HEK293 (cell line): ENCODE results near the gene RIOK1.
A peak's percentile ranks its signal among the peaks of the same experiment; 100 is the strongest.

Experiments
- BCL6B ChIP-seq: fragments of 450-650 bp; formaldehyde crosslinking; IDR thresholded peaks from 2 replicates; pipeline ENCODE4 v1.5.1; 2017; ENCODE audit warnings: missing biosample characterization, missing genetic modification characterization
- CTCF ChIP-seq: fragments of 450-650 bp; formaldehyde crosslinking; IDR thresholded peaks from 2 replicates; pipeline ENCODE4 v1.5.1; 2016; ENCODE audit warnings: missing biosample characterization, missing genetic modification characterization
- GLI2 ChIP-seq: fragments of 450-650 bp; formaldehyde crosslinking; IDR thresholded peaks from 2 replicates; pipeline ENCODE4; 2017; ENCODE audit warnings: missing biosample characterization, missing genetic modification characterization, low read depth, borderline replicate concordance
- HOXC10 ChIP-seq: sonication (generic); formaldehyde crosslinking; IDR thresholded peaks from 2 replicates; pipeline ENCODE4 v1.8.1; 2023; ENCODE audit warnings: mild to moderate bottlenecking, missing genetic modification reagents
- KLF16 ChIP-seq: fragments of 450-650 bp; formaldehyde crosslinking; IDR thresholded peaks from 2 replicates; pipeline ENCODE4 v1.5.1; 2017; ENCODE audit warnings: missing biosample characterization, missing genetic modification characterization
- SETDB1 ChIP-seq: IDR thresholded peaks from one replicate; pipeline ENCODE4 v1.6.1; 2017; ENCODE audit warnings: mild to moderate bottlenecking, low read length, moderate library complexity, mixed read lengths; ENCODE audit not compliant: insufficient read length
- SP3 ChIP-seq: fragments of 450-650 bp; formaldehyde crosslinking; IDR thresholded peaks from 2 replicates; pipeline ENCODE4 v1.5.1; 2016; ENCODE audit warnings: missing biosample characterization, missing genetic modification characterization
- TCF7L2 ChIP-seq: IDR thresholded peaks from 2 replicates; pipeline ENCODE4 v1.6.1; 2011; ENCODE audit warnings: low read depth, mild to moderate bottlenecking, inconsistent platforms, low read length, moderate library complexity, borderline replicate concordance
- ZBTB48 ChIP-seq: fragments of 450-650 bp; formaldehyde crosslinking; IDR thresholded peaks from 2 replicates; pipeline ENCODE4 v1.5.1; 2016; ENCODE audit warnings: missing biosample characterization, missing genetic modification characterization
- ZBTB6 ChIP-seq: fragments of 450-650 bp; formaldehyde crosslinking; IDR thresholded peaks from 2 replicates; pipeline ENCODE4 v1.5.1; 2017; ENCODE audit warnings: missing biosample characterization, missing genetic modification characterization
- ZBTB7A ChIP-seq: fragments of 450-650 bp; formaldehyde crosslinking; IDR thresholded peaks from 2 replicates; pipeline ENCODE4 v1.5.1; 2016; ENCODE audit warnings: low read depth, missing biosample characterization, missing genetic modification characterization
- ZFP37 ChIP-seq: fragments of 450-650 bp; formaldehyde crosslinking; IDR thresholded peaks from 2 replicates; pipeline ENCODE4 v1.5.1; 2016; ENCODE audit warnings: missing biosample characterization, missing genetic modification characterization
- ZNF121 ChIP-seq: fragments of 450-650 bp; formaldehyde crosslinking; IDR thresholded peaks from 2 replicates; pipeline ENCODE4 v1.5.1; 2016; ENCODE audit warnings: missing biosample characterization, missing genetic modification characterization
- ZNF175 ChIP-seq: fragments of 450-650 bp; formaldehyde crosslinking; IDR thresholded peaks from 2 replicates; pipeline ENCODE4 v1.5.1; 2016; ENCODE audit warnings: missing biosample characterization, missing genetic modification characterization
- ZNF18 ChIP-seq: fragments of 450-650 bp; formaldehyde crosslinking; IDR thresholded peaks from 2 replicates; pipeline ENCODE4 v1.5.1; 2016; ENCODE audit warnings: missing biosample characterization, missing genetic modification characterization
- ZNF24 ChIP-seq: fragments of 450-650 bp; formaldehyde crosslinking; IDR thresholded peaks from 2 replicates; pipeline ENCODE4 v1.5.1; 2016; ENCODE audit warnings: missing biosample characterization, missing genetic modification characterization
- ZNF302 ChIP-seq: fragments of 450-650 bp; formaldehyde crosslinking; IDR thresholded peaks from 2 replicates; pipeline ENCODE4 v1.5.1; 2016; ENCODE audit warnings: missing biosample characterization, missing genetic modification characterization, low read depth
- ZNF354C ChIP-seq: fragments of 450-650 bp; formaldehyde crosslinking; IDR thresholded peaks from 2 replicates; pipeline ENCODE4 v1.5.1; 2016; ENCODE audit warnings: missing biosample characterization, missing genetic modification characterization, low read depth, borderline replicate concordance
- ZNF366 ChIP-seq: fragments of 450-650 bp; formaldehyde crosslinking; conservative IDR thresholded peaks from 2 replicates; pipeline ENCODE4 v1.5.1; 2016; ENCODE audit warnings: missing biosample characterization, missing genetic modification characterization
- ZNF391 ChIP-seq: fragments of 450-650 bp; formaldehyde crosslinking; IDR thresholded peaks from 2 replicates; pipeline ENCODE4 v1.5.1; 2016; ENCODE audit warnings: low read depth, missing biosample characterization, missing genetic modification characterization, borderline replicate concordance
- ZNF394 ChIP-seq: fragments of 450-650 bp; formaldehyde crosslinking; IDR thresholded peaks from 2 replicates; pipeline ENCODE4 v1.5.1; 2016; ENCODE audit warnings: missing biosample characterization, missing genetic modification characterization, mild to moderate bottlenecking, moderate library complexity, borderline replicate concordance
- ZNF518A ChIP-seq: fragments of 450-650 bp; formaldehyde crosslinking; conservative IDR thresholded peaks from 2 replicates; pipeline ENCODE4 v1.5.1; 2016; ENCODE audit warnings: low read depth, missing biosample characterization, missing genetic modification characterization
- ZNF626 ChIP-seq: fragments of 450-650 bp; sonication (Bioruptor Pico); formaldehyde crosslinking; IDR thresholded peaks from 2 replicates; pipeline ENCODE4 v1.5.1; 2018; ENCODE audit warnings: missing biosample characterization, missing genetic modification characterization, inconsistent platforms
- ZNF747 ChIP-seq: fragments of 450-650 bp; formaldehyde crosslinking; IDR thresholded peaks from 2 replicates; pipeline ENCODE4 v1.5.1; 2016; ENCODE audit warnings: missing biosample characterization, missing genetic modification characterization
- ZNF792 ChIP-seq: fragments of 450-650 bp; formaldehyde crosslinking; IDR thresholded peaks from 2 replicates; pipeline ENCODE4 v1.5.1; 2016; ENCODE audit warnings: missing biosample characterization, missing genetic modification characterization
- ZNF843 ChIP-seq: fragments of 450-650 bp; formaldehyde crosslinking; IDR thresholded peaks from 2 replicates; pipeline ENCODE4 v1.5.1; 2016; ENCODE audit warnings: missing biosample characterization, missing genetic modification characterization
- ZSCAN18 ChIP-seq: fragments of 450-650 bp; formaldehyde crosslinking; IDR thresholded peaks from 2 replicates; pipeline ENCODE4 v1.5.1; 2016; ENCODE audit warnings: missing biosample characterization, missing genetic modification characterization

Gene RIOK1

GRCh38 chr6:7389451-7390225 is at the start of gene RIOK1, which contains the start of gene CAGE1 (continued):
- TF ChIP-seq TCF7L2 = no peak
- TF ChIP-seq GLI2 = no peak
- peak; percentile 67 for TF ChIP-seq SP3 (tag by site-specific recombination)
- no peak for TF ChIP-seq ZNF391 (tag by site-specific recombination)
- TF ChIP-seq ZNF121 (tag by site-specific recombination) = no peak
- peak; percentile 81 for TF ChIP-seq ZNF518A (tag by site-specific recombination)
- TF ChIP-seq KLF16 = no peak; the same call in 1 of the 2 replicates
- peak; percentile 85 for TF ChIP-seq CTCF (tag by site-specific recombination)
- no peak for TF ChIP-seq HOXC10 (CRISPR knock-in tag)
- TF ChIP-seq ZNF747 (tag by site-specific recombination) = no peak
- TF ChIP-seq ZFP37 = peak; percentile 97; the same call in 1 of the 2 replicates
- no peak for TF ChIP-seq BCL6B (tag by site-specific recombination)
- no peak for TF ChIP-seq SETDB1
- TF ChIP-seq ZNF24 = 0 out of 2 replicates have a peak, but pooled peaks have one; percentile 20
- no peak for TF ChIP-seq ZNF354C
- TF ChIP-seq ZNF792 = no peak
- TF ChIP-seq ZNF394 (tag by site-specific recombination) = peak; percentile 48; the same call in 1 of the 2 replicates
- peak; percentile 78 for TF ChIP-seq ZBTB48 (tag by site-specific recombination)
- TF ChIP-seq ZNF302 = no peak
- no peak for TF ChIP-seq ZSCAN18 (tag by site-specific recombination)
- no peak for TF ChIP-seq ZBTB6 (tag by site-specific recombination)
- peak; percentile 32; the same call in 1 of the 2 replicates for TF ChIP-seq ZNF843 (tag by site-specific recombination)
- TF ChIP-seq ZNF18 = no peak
- TF ChIP-seq ZBTB7A = no peak
- TF ChIP-seq ZNF175 = no peak
- peak; percentile 41; the same call in 1 of the 2 replicates for TF ChIP-seq ZNF366 (tag by site-specific recombination)
- TF ChIP-seq ZNF626 (tag by site-specific recombination) = no peak
